Liver (tissue), 9 donors: ENCODE measurements around the gene QKI. TPM values are rescaled to one million over a fixed set of nuclear protein-coding genes. Genes with fewer than 3 reads are reported as not detected.

Source experiments
- DNase-seq: peaks from one replicate; pipeline ENCODE4 v3.0.0-alpha.2; 2017; ENCODE audit warnings: low spot score
- H3K27ac ChIP-seq, 2 donors: one replicate each; pipeline ENCODE4 v1.7.0; 2013; ENCODE audit warnings: inconsistent platforms in 2 of 2, low read length in 2 of 2, control low read depth in 1 of 2, low read depth in 1 of 2, mild to moderate bottlenecking in 1 of 2
- H3K27me3 ChIP-seq, 4 donors: one replicate each; pipeline versions ENCODE4 v1.6.1 to v1.7.0; 2013; ENCODE audit warnings: low read length in 3 of 4, inconsistent platforms in 1 of 4, mild to moderate bottlenecking in 1 of 4, moderate library complexity in 1 of 4; ENCODE audit not compliant: control insufficient read depth in 4 of 4, insufficient read depth in 4 of 4
- H3K36me3 ChIP-seq, 4 donors: one replicate each; pipeline versions ENCODE4 v1.6.1 to v1.7.0; 2013; ENCODE audit warnings: low read length in 3 of 4, mild to moderate bottlenecking in 3 of 4, low read depth in 1 of 4, moderate library complexity in 1 of 4; ENCODE audit not compliant: control insufficient read depth in 4 of 4, insufficient read depth in 3 of 4
- H3K4me1 ChIP-seq, 4 donors: one replicate each; pipeline versions ENCODE4 v1.6.1 to v1.7.0; 2013; ENCODE audit warnings: low read length in 3 of 4, mild to moderate bottlenecking in 3 of 4, moderate library complexity in 1 of 4; ENCODE audit not compliant: control insufficient read depth in 4 of 4, insufficient read depth in 4 of 4
- H3K4me3 ChIP-seq, 3 donors: one replicate each; pipeline versions ENCODE4 v1.6.1 to v1.7.0; 2013; ENCODE audit warnings: low read length in 3 of 3, control low read depth in 1 of 3, low read depth in 1 of 3, mild to moderate bottlenecking in 1 of 3
- H3K9ac ChIP-seq, 2 donors: one replicate each; pipeline ENCODE4 v1.7.0; 2013; ENCODE audit warnings: low read length in 2 of 2, mild to moderate bottlenecking in 2 of 2, moderate library complexity in 2 of 2, control low read depth in 1 of 2, low read depth in 1 of 2
- H3K9me3 ChIP-seq, 4 donors: one replicate each; pipeline versions ENCODE4 v1.6.1 to v1.7.0; 2013; ENCODE audit warnings: low read length in 3 of 4; ENCODE audit not compliant: control insufficient read depth in 4 of 4
- EGR1 ChIP-seq, 2 donors: IDR thresholded peaks; 2 replicates each; pipeline ENCODE4 v1.6.1; 2016 to 2018; ENCODE audit warnings: antibody characterized with exemption in 2 of 2, low read depth in 2 of 2
- FOXA1 ChIP-seq: IDR thresholded peaks from 2 replicates; pipeline ENCODE4 v1.6.1; 2016; ENCODE audit warnings: antibody characterized with exemption
- FOXA2 ChIP-seq: IDR thresholded peaks from 2 replicates; pipeline ENCODE4 v1.6.1; 2016; ENCODE audit warnings: antibody characterized with exemption
- HNF4A ChIP-seq, 2 donors: conservative IDR thresholded peaks; 2 replicates each; pipeline ENCODE4 v1.6.1; 2016; ENCODE audit warnings: antibody characterized with exemption in 2 of 2, mild to moderate bottlenecking in 2 of 2
- HNF4G ChIP-seq: IDR thresholded peaks from 2 replicates; pipeline ENCODE4 v1.6.1; 2016; ENCODE audit warnings: antibody characterized with exemption
- JUND ChIP-seq, 2 donors: IDR thresholded peaks; 2 replicates each; pipeline ENCODE4 v1.6.1; 2016; ENCODE audit warnings: antibody characterized with exemption in 2 of 2
- NR2F2 ChIP-seq: IDR thresholded peaks from 2 replicates; pipeline ENCODE4 v1.6.1; 2016; ENCODE audit warnings: antibody characterized with exemption
- RAD21 ChIP-seq, 2 donors: IDR thresholded peaks; 2 replicates each; pipeline ENCODE4 v1.6.1; 2016; ENCODE audit warnings: antibody characterized with exemption in 2 of 2, mild to moderate bottlenecking in 2 of 2
- RXRA ChIP-seq, 2 donors: IDR thresholded peaks; 2 replicates each; pipeline ENCODE4 v1.6.1; 2017 to 2018; ENCODE audit warnings: antibody characterized with exemption in 2 of 2, mild to moderate bottlenecking in 1 of 2
- SP1 ChIP-seq: IDR thresholded peaks from 2 replicates; pipeline ENCODE4 v1.6.1; 2018; ENCODE audit warnings: antibody characterized with exemption, mild to moderate bottlenecking
- TAF1 ChIP-seq: conservative IDR thresholded peaks from 2 replicates; pipeline ENCODE4 v1.6.1; 2016; ENCODE audit warnings: antibody characterized with exemption, mild to moderate bottlenecking
- YY1 ChIP-seq: IDR thresholded peaks from 2 replicates; pipeline ENCODE4 v1.6.1; 2016; ENCODE audit warnings: antibody characterized with exemption, mild to moderate bottlenecking
- WGBS: extraction: QIAGEN DNeasy Blood & Tissue Kit; methylation state at CpG from one replicate; pipeline ENCODE4 v1.1.7; 2013; 5-methylcytosine and 5-hydroxymethylcytosine counted together
- polyA plus RNA-seq, 2 donors: library from polyadenylated mRNA; stranded (reverse) in 1 of 2; unstranded in 1 of 2; fragments of 200-250 nt in 1 of 2; fragments of >200 nt in 1 of 2; fragmentation: Nextera tagmentation in 1 of 2; extraction: Ambion mirVana in 1 of 2; gene quantifications; one replicate each; pipeline versions ENCODE4 v1.2.1 to v1.2.3, GENCODE V29; 2013 to 2015
- total RNA-seq, 2 donors: library from RNA; depleted of rRNA; stranded (reverse); fragments of >200 nt; gene quantifications; one replicate each; pipeline ENCODE4 v1.2.3, GENCODE V29; 2014
- TF ChIP-seq, protein P1 (sequence below): fragments of 150-350 bp; IDR thresholded peaks from 2 replicates; pipeline ENCODE4 v1.5.1; 2017; ENCODE audit warnings: improper control_type of control experiment, low read depth, low read length; ENCODE audit not compliant: missing input control
- TF ChIP-seq, protein P2 (sequence below): IDR thresholded peaks from 2 replicates; pipeline ENCODE4 v1.6.1; 2016; ENCODE audit warnings: antibody characterized with exemption
- TF ChIP-seq, protein P3 (sequence below): IDR thresholded peaks from 2 replicates; pipeline ENCODE4 v1.6.1; 2016; ENCODE audit warnings: antibody characterized with exemption
- TF ChIP-seq, protein P4 (sequence below): IDR thresholded peaks from 2 replicates; pipeline ENCODE4 v1.6.1; 2016; ENCODE audit warnings: antibody characterized with exemption, mild to moderate bottlenecking
- donor health status: healthy.
- donor health status: healthy.
- donor health status: healthy.
- donor health status: healthy.
- donor health status: healthy.

QKI gene
- total and polyA plus RNA-seq, 4 donors: 22.7 to 97.0 (median 56.3) TPM

DNA sequence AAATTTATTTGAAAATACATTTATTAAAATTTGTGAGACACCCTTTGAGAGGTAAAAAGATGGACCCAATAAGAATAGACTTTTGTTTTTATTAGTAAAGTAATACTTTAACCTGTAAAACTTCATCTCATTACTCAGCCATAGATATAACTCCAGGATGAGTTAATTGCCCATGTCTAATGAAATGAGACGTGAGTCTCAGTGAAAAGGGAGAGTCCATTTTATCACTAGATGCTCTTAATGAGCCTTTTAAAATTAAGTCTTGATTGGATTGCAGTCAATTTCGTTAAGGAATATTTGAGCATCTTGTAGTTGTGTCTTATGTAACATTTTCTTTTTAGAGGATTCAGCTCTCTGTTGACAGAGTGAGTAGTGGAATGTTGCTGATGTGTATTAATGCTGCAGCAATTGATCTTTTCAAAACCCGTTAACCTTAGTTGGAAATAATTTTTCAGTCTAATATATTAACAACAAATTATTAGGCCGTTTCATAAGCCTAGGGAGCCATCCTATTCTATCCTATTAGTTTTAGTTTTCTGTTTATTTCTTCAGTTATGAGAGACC, 77.3 kb downstream of the QKI start:
- H3K27me3 ChIP-seq: no peaks in the 10 kb centered on the region
- TF ChIP-seq YY1 (no peak), TAF1 (no peak), SP1 (no peak), RXRA (IDR thresholded peaks at IDR 0.05) (no peak), HNF4G (no peak), RAD21 (IDR thresholded peaks at IDR 0.05) (no peak), HNF4A (conservative IDR thresholded peaks at IDR 0.05) (no peak), FOXA2 (no peak), FOXA1 (no peak), EGR1 (IDR thresholded peaks at IDR 0.05; ENCODE audit: low read depth in 2 of 2) (no peak), JUND (IDR thresholded peaks at IDR 0.05) (no peak)
- TF ChIP-seq, protein P1, sequence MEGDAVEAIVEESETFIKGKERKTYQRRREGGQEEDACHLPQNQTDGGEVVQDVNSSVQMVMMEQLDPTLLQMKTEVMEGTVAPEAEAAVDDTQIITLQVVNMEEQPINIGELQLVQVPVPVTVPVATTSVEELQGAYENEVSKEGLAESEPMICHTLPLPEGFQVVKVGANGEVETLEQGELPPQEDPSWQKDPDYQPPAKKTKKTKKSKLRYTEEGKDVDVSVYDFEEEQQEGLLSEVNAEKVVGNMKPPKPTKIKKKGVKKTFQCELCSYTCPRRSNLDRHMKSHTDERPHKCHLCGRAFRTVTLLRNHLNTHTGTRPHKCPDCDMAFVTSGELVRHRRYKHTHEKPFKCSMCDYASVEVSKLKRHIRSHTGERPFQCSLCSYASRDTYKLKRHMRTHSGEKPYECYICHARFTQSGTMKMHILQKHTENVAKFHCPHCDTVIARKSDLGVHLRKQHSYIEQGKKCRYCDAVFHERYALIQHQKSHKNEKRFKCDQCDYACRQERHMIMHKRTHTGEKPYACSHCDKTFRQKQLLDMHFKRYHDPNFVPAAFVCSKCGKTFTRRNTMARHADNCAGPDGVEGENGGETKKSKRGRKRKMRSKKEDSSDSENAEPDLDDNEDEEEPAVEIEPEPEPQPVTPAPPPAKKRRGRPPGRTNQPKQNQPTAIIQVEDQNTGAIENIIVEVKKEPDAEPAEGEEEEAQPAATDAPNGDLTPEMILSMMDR: no peak
- TF ChIP-seq, protein P2, sequence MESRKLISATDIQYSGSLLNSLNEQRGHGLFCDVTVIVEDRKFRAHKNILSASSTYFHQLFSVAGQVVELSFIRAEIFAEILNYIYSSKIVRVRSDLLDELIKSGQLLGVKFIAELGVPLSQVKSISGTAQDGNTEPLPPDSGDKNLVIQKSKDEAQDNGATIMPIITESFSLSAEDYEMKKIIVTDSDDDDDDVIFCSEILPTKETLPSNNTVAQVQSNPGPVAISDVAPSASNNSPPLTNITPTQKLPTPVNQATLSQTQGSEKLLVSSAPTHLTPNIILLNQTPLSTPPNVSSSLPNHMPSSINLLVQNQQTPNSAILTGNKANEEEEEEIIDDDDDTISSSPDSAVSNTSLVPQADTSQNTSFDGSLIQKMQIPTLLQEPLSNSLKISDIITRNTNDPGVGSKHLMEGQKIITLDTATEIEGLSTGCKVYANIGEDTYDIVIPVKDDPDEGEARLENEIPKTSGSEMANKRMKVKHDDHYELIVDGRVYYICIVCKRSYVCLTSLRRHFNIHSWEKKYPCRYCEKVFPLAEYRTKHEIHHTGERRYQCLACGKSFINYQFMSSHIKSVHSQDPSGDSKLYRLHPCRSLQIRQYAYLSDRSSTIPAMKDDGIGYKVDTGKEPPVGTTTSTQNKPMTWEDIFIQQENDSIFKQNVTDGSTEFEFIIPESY: no peak
- TF ChIP-seq, protein P3, sequence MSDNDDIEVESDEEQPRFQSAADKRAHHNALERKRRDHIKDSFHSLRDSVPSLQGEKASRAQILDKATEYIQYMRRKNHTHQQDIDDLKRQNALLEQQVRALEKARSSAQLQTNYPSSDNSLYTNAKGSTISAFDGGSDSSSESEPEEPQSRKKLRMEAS: no peak
- TF ChIP-seq, protein P4, sequence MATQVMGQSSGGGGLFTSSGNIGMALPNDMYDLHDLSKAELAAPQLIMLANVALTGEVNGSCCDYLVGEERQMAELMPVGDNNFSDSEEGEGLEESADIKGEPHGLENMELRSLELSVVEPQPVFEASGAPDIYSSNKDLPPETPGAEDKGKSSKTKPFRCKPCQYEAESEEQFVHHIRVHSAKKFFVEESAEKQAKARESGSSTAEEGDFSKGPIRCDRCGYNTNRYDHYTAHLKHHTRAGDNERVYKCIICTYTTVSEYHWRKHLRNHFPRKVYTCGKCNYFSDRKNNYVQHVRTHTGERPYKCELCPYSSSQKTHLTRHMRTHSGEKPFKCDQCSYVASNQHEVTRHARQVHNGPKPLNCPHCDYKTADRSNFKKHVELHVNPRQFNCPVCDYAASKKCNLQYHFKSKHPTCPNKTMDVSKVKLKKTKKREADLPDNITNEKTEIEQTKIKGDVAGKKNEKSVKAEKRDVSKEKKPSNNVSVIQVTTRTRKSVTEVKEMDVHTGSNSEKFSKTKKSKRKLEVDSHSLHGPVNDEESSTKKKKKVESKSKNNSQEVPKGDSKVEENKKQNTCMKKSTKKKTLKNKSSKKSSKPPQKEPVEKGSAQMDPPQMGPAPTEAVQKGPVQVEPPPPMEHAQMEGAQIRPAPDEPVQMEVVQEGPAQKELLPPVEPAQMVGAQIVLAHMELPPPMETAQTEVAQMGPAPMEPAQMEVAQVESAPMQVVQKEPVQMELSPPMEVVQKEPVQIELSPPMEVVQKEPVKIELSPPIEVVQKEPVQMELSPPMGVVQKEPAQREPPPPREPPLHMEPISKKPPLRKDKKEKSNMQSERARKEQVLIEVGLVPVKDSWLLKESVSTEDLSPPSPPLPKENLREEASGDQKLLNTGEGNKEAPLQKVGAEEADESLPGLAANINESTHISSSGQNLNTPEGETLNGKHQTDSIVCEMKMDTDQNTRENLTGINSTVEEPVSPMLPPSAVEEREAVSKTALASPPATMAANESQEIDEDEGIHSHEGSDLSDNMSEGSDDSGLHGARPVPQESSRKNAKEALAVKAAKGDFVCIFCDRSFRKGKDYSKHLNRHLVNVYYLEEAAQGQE: no peak
- peak overlapping the region in 1 of 2 donors; percentile 21 for H3K9ac ChIP-seq
- no peak overlapping the region for H3K4me3 ChIP-seq
- no peaks in the 10 kb centered on the region for H3K36me3 ChIP-seq
- H3K4me1 ChIP-seq: peaks cover 3 to 19% (median 10%) of the 10 kb centered on the region in 4 donors
- H3K9me3 ChIP-seq: no peaks in the 10 kb centered on the region
- WGBS: 62% methylated on average over 4 of the region's 4 CpGs
- DNase-seq: no peak
- peak overlapping the region; percentile 26 to 58 for H3K27ac ChIP-seq

DNA sequence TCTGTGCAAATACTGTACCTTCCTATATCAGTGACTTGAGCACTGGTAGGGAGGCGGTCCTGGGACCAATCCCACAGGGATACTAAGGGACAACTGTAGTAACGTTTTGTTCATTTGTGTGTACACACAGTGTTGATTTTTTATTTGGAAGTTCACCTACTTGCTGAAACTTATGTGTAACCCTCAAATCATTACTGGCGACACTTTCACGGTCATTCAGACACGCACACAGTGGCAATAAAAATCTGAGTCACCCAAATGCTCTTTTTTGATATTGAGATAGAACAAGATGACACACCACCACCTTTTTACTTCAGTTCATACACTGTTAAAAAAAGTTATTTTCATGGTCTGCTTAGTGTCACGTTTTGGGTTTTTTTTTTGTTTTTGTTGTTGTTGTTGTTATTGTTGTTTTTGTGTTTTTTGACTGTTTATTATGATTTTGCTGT, 79.8 kb downstream of the QKI start:
- 55% methylated on average over 6 of the region's 6 CpGs for WGBS
- H3K36me3 ChIP-seq: no peaks in the 10 kb centered on the region
- peaks cover 3 to 19% (median 10%) of the 10 kb centered on the region in 4 donors for H3K4me1 ChIP-seq
- TF ChIP-seq FOXA2 (no peak), RXRA (IDR thresholded peaks at IDR 0.05) (no peak), SP1 (no peak), JUND (IDR thresholded peaks at IDR 0.05) (no peak), HNF4G (no peak), EGR1 (IDR thresholded peaks at IDR 0.05; ENCODE audit: low read depth in 2 of 2) (no peak), NR2F2 (no peak), TAF1 (no peak), RAD21 (IDR thresholded peaks at IDR 0.05) (no peak)
- TF ChIP-seq, protein P3: no peak
- TF ChIP-seq, protein P4: no peak
- no peak overlapping the region for H3K9ac ChIP-seq
- no peak for DNase-seq
- peak overlapping the region in 1 of 2 donors; percentile 41 for H3K27ac ChIP-seq
- no peaks in the 10 kb centered on the region for H3K9me3 ChIP-seq
- H3K4me3 ChIP-seq: no peak overlapping the region
- no peaks in the 10 kb centered on the region for H3K27me3 ChIP-seq
